GM12892 (cell line): ENCODE measurements around the gene NEDD4L.

ENCODE experiments used
- DNase-seq: peaks from one replicate; pipeline ENCODE4 v3.0.0; 2011; ENCODE audit not compliant: insufficient read length
- FAIRE-seq: peaks from 2 replicates; lab custom pipeline; 2011; peaks lifted over from hg19 to GRCh38; lab: Jason Lieb, UNC
- POLR2A ChIP-seq: IDR thresholded peaks from 2 replicates; pipeline ENCODE4 v1.6.1; 2011; ENCODE audit warnings: low read depth, low read length, control low read depth
- POLR2AphosphoS5 ChIP-seq: IDR thresholded peaks from 2 replicates; pipeline ENCODE4 v1.6.1; 2011; ENCODE audit warnings: low read depth, low read length, control low read depth
- TAF1 ChIP-seq: IDR thresholded peaks from 2 replicates; pipeline ENCODE4 v1.6.1; 2011; ENCODE audit warnings: low read depth, mild to moderate bottlenecking, control low read depth, low read length, borderline replicate concordance

The NEDD4L gene

DNA sequence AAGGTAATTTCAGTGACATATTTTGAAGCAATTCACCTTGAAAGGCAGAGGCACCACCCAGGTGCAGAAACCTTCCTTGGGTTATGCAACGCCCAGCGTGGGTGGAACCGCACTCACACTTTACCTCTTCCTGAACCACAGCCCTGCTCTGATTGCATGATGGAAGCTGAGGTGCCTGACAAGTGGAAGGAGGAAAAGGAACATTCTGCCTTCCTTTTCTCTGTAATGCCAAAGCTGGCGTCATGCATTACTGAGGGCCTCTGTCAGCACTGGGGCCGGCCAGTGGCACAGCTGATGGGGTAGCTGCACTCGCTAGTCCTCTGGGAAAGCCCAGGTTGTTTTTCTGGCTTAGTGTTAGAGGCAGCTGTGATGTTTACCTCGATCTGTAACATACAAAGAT, 266.5 kb downstream of the NEDD4L start:
- DNase-seq (no peak), FAIRE-seq (no peak)
- TF ChIP-seq POLR2A (no peak), POLR2AphosphoS5 (no peak), TAF1 (no peak)

DNA sequence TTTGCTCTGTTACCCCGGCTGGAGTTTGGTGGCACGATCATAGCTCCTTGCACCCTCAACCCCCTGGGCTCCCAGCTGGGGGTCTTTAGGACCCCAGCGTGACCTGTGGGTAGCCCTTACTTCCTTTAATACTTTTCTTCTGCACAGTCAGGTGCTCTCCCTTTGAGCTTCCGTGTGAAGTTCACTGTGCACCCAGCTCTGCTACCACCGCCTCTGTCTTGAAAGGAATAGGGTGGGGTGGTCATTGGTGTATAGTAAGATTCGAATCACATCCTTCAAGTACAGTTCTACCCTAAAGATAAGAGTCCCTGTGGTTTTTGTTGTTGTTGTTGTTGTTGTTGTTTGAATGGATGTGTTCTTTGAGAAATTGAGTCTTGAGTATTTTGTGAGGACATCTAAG, 267.4 kb downstream of the NEDD4L start:
- TF ChIP-seq POLR2A (no peak), TAF1 (no peak), POLR2AphosphoS5 (no peak)
- FAIRE-seq, result peak; percentile 71
- DNase-seq, result no peak

DNA sequence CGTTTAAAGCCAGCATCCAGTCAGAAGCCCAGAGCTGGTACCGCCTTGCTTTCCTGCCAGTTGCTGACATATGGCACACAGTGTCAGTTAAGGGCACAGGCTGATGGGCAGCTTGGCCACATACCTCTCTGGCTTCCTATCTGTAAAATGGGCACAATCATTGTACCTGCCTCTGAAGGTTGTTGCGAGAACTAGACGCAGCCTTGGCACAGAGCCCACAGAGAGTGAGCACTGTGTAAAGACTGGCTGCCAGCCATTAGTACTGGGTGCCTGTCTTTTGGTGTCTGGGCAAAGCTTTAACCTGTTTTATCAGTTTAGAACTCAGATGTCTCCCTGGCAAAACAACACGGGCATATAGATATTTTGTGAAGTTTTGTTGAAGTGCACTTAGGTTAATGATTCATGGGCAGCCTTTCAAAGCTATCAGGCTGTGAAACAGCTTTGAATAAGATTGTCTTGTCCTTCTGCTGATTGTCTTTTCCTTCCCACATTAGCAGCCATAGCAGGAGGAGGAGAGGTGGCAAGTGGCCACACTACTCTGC, 269.5 kb downstream of the NEDD4L start:
- FAIRE-seq, result no peak
- TF ChIP-seq POLR2AphosphoS5, result no peak
- TF ChIP-seq POLR2A, result no peak
- TF ChIP-seq TAF1, result no peak
- no peak for DNase-seq

DNA sequence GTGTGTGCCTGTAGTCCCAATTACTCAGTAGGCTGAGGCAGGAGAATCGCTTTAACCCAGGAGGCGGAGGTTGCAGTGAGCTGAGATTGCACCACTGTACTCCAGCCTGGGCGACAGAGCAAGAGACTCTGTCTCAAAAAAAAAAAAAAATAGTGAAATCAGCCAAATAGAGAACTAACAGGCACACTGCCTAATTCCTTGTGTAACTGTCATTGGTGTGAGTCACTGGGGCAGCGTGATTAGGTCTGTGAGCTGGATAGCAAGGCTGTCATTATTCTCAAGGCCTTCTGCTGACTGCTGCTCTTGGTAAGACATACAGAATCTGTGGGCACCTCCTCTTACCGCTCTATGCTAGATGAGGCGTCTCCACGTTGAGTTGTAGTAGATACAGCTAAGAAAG, 270.3 kb downstream of the NEDD4L start:
- FAIRE-seq, result no peak
- TF ChIP-seq POLR2AphosphoS5, result no peak

DNA sequence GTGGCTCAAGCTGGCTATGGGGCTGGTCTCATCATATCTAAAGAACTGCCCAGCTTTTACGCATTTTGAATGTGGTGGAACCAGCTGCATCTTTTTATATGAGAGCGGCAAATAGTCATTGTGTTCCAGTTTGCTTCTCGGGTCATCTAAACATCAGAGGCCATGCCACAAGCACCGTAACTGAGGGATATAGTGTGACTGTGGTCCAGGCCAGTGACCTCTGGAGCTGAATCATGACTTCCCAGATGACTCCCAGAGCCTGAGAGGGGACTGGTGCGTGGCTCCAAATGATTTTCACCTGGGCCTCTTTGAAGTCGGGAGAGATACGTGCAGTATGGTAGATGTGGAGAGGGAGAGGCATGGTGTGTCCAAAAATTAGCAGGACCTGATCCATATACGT, 271.0 kb downstream of the NEDD4L start:
- TF ChIP-seq TAF1 (no peak), POLR2AphosphoS5 (no peak), POLR2A (no peak)
- DNase-seq (no peak), FAIRE-seq (no peak)

More for the DNA sequence above, 270.3 kb downstream of the NEDD4L start:
- no peak for DNase-seq

DNA sequence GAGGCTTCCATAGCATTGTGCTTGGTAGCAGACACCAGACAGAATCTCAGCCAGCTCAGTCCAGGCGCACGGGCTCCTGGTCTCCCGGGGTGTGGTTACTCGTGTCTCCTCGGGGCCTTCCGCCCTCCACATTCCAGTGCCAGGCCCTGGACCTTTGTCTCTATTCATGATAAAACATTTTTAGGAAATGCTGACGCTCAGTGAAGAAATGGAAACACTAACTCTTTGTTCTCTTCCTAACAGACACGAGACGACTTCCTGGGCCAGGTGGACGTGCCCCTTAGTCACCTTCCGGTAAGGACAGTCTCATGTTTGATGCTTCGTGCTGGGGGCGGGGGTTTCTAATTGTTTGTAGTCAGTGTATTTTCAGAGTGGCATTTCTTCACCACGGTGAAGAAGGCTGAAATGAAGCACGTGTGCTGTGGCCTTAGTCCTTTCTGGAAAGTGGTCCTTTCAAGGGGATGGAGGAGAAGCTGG, 271.8 kb downstream of the NEDD4L start:
- FAIRE-seq (no peak), DNase-seq (no peak)
- TF ChIP-seq POLR2AphosphoS5 (no peak), TAF1 (no peak), POLR2A (no peak)

DNA sequence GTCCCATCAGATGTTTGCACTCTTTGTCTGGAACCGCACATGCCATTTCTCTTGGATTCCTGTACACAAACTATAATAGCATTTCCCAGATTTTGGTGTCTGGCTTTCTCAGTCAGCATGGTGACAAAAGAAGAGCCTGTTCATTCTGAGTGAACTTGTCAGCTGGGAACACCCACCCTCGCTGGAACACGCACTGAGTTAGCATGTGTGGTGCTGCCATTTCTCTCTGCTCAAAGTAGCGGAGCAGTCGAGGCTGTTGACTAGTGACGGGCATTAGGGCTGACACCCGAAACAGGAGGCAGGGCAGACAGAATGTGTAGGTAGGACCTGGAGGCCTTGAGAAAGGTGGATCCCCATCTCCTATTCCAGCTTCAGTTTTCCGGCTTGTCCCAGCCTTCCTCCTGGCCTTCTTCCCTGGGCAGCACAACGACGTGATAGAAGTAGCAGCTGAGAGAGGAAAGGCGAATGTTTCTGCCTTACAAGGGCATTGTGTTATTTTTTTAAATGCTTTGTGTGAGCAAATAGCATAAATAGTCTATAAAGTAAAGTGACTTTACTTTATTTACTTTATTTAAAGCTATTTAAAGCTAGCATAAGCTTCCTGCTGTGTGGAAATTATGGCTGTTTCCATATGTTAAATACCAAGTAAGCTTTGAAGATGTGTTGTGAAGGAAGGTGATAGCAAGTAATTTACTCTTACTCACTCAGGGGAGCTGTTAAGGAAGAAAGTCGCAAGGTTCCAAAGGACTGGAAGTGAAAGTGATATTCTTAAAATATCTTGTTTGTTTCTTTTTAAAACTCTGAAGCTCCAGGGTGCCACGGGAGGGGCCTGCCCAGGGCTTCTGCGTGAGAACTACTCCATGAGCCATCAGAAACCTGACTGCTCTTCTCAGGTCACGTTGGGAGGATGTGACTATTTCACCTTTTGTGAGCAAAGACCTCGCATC, 272.6 kb downstream of the NEDD4L start:
- FAIRE-seq, result no peak
- no peak for DNase-seq
- TF ChIP-seq POLR2A (no peak), TAF1 (no peak), POLR2AphosphoS5 (no peak)

DNA sequence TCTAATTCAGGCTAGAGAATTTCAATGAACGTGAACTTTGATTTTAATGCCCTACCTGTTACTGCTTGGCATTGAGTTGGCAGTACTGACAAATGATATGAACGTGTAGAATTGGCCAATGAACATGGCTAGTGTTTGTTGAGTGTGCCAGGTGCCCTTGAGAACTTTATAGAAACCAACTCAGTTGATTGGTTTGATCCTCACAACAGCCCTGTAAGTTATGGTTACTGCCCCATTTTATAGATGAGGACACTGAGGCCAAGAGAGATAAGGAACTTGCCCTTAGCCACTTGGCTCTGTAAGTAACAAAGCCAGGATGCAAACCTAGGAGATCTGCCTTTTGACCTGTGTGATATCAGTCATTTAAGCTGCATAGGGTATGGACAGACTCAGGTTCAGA, 275.7 kb downstream of the NEDD4L start:
- peak; percentile 9 for FAIRE-seq
- no peak for DNase-seq
- TF ChIP-seq TAF1 (no peak), POLR2A (no peak), POLR2AphosphoS5 (no peak)

DNA sequence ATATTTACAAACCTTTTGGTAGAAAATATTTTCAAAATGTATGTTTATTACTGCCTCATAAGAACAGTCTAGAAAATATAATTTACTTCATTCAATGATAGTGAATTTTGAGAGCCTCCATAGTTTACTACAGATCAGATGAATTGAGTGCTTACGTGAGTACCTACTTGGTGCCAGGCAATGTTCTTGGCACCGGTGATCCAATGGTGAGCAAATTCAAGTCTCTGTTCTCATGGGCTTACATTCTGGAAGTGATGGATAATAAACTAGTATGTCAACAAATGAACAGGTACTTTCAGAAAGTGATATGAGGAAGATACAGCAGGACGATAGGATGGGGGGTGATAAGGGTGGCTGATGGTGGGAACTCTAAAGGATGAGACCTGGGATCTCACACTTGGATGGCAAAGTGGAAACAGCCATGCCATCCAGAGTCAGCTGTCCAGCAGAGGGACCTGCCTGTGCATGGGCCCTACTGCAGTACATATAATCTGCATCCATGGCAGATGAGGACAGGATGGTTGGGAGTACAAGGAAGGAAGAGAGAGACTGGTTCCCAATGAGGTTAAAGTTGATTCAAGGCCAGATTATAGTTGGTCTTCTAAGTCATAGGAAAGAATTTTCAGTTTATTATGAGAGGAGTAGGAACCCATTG, 277.0 kb downstream of the NEDD4L start:
- DNase-seq (no peak), FAIRE-seq (no peak)
- TF ChIP-seq POLR2A (no peak), TAF1 (no peak), POLR2AphosphoS5 (no peak)

DNA sequence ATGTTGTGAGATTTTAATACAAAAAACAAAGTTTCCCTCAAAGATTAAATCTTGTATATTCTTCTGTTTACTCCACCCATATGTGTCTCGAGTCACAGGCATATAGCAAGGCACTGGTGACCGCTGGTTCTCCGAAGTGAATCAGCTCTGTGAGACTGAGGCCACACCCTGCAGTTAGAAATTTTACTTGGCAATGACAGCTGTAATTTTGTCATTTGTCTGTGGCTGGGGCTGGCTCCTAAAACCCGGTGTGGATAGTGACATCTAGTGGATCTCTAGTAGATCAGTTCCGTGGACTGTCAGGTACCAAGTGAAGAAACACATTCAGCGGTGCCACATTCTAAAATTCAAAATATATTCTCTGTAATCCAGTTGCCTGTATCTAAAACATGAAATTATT, 278.0 kb downstream of the NEDD4L start:
- DNase-seq (peak; percentile 44), FAIRE-seq (peak; percentile 94)
- TF ChIP-seq POLR2A (no peak), POLR2AphosphoS5 (no peak), TAF1 (no peak)

DNA sequence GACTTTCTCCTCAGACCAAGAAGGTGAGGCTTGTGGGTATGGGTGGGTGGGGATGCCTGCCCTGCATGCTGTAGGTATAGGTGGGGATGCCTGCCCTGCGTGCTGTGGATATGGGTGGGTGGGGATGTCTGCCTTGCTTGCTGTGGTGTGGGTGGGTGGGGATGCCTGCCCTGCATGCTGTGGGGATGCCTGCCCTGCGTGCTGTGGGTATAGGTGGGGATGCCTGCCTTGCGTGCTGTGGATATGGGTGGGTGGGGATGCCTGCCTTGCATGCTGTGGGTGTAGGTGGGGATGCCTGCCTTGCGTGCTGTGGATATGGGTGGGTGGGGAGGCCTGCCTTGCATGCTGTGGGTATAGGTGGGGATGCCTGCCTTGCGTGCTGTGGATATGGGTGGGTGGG, 278.4 kb downstream of the NEDD4L start:
- TF ChIP-seq POLR2A (no peak), POLR2AphosphoS5 (no peak), TAF1 (no peak)
- DNase-seq, result no peak
- no peak for FAIRE-seq
